Measurements from ENCODE around the gene SPTSSA. TPM values are rescaled to one million over a fixed set of nuclear protein-coding genes. Genes with fewer than 3 reads are reported as not detected.

The SPTSSA gene
- total RNA-seq, 1 donor from 2014 or later, result 22.1 TPM

GRCh38 chr14:34420547-34421150, 41.4 kb downstream of the SPTSSA start:
- H3K4me1 Mint-ChIP-seq (ENCODE audit: unreplicated experiment), result no peaks in the 10 kb centered on the region
- TF ChIP-seq CTCF (IDR thresholded peaks at IDR 0.05; ENCODE audit: unreplicated experiment), result no peak
- peaks cover 3% of the 10 kb centered on the region for H3K36me3 Mint-ChIP-seq (ENCODE audit: low read depth, unreplicated experiment)
- no peak overlapping the region for H3K27ac Mint-ChIP-seq (ENCODE audit: unreplicated experiment)
- H3K4me3 Mint-ChIP-seq (ENCODE audit: unreplicated experiment), result no peak overlapping the region
- H3K27me3 Mint-ChIP-seq (ENCODE audit: unreplicated experiment), result peaks cover 6% of the 10 kb centered on the region
- no peak for DNase-seq (ENCODE audit: low spot score)
- H3K9me3 Mint-ChIP-seq (ENCODE audit: unreplicated experiment), result no peaks in the 10 kb centered on the region

- no peak overlapping the region for H3K4me3 Mint-ChIP-seq (ENCODE audit: unreplicated experiment)
- no peak for TF ChIP-seq CTCF (IDR thresholded peaks at IDR 0.05; ENCODE audit: unreplicated experiment)
- H3K9me3 Mint-ChIP-seq (ENCODE audit: unreplicated experiment), result no peaks in the 10 kb centered on the region
- H3K4me1 Mint-ChIP-seq (ENCODE audit: unreplicated experiment), result no peaks in the 10 kb centered on the region
- no peak for DNase-seq (ENCODE audit: low spot score)
- H3K27me3 Mint-ChIP-seq (ENCODE audit: unreplicated experiment), result no peaks in the 10 kb centered on the region
- H3K36me3 Mint-ChIP-seq (ENCODE audit: low read depth, unreplicated experiment), result peaks cover 5% of the 10 kb centered on the region
- no peak overlapping the region for H3K27ac Mint-ChIP-seq (ENCODE audit: unreplicated experiment)
These were observed 52.3 kb downstream of the SPTSSA start for GRCh38 chr14:34409721-34410120.

DNA sequence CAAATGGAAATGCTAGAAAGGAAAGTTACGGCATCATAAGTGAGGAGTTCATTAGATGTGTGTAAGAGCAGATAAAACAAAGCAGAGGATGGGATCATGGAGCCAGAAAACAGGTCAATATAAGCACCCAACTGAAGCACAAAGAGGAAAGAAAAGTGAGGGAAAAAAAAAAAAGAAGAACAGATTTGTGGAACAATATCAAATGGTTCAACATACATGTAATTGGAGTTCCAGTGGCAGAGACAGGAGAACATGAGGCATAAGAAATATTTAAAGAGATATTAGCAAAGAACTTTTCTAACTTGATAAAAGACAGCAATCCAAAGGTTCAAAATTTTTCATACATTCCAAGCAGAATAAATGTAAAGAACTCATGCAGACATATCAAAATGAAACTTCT, 54.1 kb downstream of the SPTSSA start:
- no peaks in the 10 kb centered on the region for H3K27me3 Mint-ChIP-seq (ENCODE audit: unreplicated experiment)
- H3K4me1 Mint-ChIP-seq (ENCODE audit: unreplicated experiment), result no peaks in the 10 kb centered on the region
- TF ChIP-seq CTCF (IDR thresholded peaks at IDR 0.05; ENCODE audit: unreplicated experiment), result no peak
- H3K27ac Mint-ChIP-seq (ENCODE audit: unreplicated experiment), result no peak overlapping the region
- DNase-seq (ENCODE audit: low spot score), result no peak
- no peaks in the 10 kb centered on the region for H3K9me3 Mint-ChIP-seq (ENCODE audit: unreplicated experiment)
- H3K4me3 Mint-ChIP-seq (ENCODE audit: unreplicated experiment), result no peak overlapping the region
- peaks cover 5% of the 10 kb centered on the region for H3K36me3 Mint-ChIP-seq (ENCODE audit: low read depth, unreplicated experiment)

GRCh38 chr14:34404416-34404815, 57.6 kb downstream of the SPTSSA start:
- Mint-ChIP-seq H3K36me3 (ENCODE audit: low read depth, unreplicated experiment) (no peaks in the 10 kb centered on the region), H3K9me3 (ENCODE audit: unreplicated experiment) (no peaks in the 10 kb centered on the region), H3K4me3 (ENCODE audit: unreplicated experiment) (no peak overlapping the region), H3K27ac (ENCODE audit: unreplicated experiment) (no peak overlapping the region), H3K27me3 (ENCODE audit: unreplicated experiment) (no peaks in the 10 kb centered on the region), H3K4me1 (ENCODE audit: unreplicated experiment) (no peaks in the 10 kb centered on the region)
- no peak for TF ChIP-seq CTCF (IDR thresholded peaks at IDR 0.05; ENCODE audit: unreplicated experiment)
- DNase-seq (ENCODE audit: low spot score), result no peak

DNA sequence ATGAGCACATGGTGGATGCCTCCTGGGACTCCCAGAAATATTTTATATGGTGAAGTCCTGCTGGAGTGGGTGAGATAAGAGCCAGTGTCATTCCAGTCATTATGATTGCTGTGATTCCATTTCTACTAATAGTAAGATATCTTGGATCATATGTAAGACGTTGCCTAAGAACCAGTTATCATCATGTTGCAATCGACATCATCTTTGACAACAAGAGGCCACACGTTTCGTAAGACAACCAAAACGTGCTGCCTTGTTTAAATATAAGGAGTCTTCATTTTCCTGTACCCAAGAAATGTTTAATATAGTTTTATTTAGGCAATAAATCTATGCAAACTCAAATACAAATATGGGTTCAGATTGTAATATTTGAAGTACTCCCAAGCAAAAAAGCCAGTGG, 58.4 kb downstream of the SPTSSA start:
- no peak for DNase-seq (ENCODE audit: low spot score)
- H3K9me3 Mint-ChIP-seq (ENCODE audit: unreplicated experiment), result no peaks in the 10 kb centered on the region
- H3K36me3 Mint-ChIP-seq (ENCODE audit: low read depth, unreplicated experiment), result no peaks in the 10 kb centered on the region
- no peak overlapping the region for H3K27ac Mint-ChIP-seq (ENCODE audit: unreplicated experiment)
- no peaks in the 10 kb centered on the region for H3K27me3 Mint-ChIP-seq (ENCODE audit: unreplicated experiment)
- TF ChIP-seq CTCF (IDR thresholded peaks at IDR 0.05; ENCODE audit: unreplicated experiment), result no peak
- H3K4me1 Mint-ChIP-seq (ENCODE audit: unreplicated experiment), result no peaks in the 10 kb centered on the region
- no peak overlapping the region for H3K4me3 Mint-ChIP-seq (ENCODE audit: unreplicated experiment)
